Inflammatory macrophage treated with lipopolysaccharide for 4 hours (primary cell): ENCODE data around the gene PNO1.
A peak's percentile ranks its signal among the peaks of the same experiment; 100 is the strongest.

Experiments used
- DNase-seq: peaks from one replicate; pipeline ENCODE4 v3.0.0-alpha.2; 2020

PNO1 gene

DNA sequence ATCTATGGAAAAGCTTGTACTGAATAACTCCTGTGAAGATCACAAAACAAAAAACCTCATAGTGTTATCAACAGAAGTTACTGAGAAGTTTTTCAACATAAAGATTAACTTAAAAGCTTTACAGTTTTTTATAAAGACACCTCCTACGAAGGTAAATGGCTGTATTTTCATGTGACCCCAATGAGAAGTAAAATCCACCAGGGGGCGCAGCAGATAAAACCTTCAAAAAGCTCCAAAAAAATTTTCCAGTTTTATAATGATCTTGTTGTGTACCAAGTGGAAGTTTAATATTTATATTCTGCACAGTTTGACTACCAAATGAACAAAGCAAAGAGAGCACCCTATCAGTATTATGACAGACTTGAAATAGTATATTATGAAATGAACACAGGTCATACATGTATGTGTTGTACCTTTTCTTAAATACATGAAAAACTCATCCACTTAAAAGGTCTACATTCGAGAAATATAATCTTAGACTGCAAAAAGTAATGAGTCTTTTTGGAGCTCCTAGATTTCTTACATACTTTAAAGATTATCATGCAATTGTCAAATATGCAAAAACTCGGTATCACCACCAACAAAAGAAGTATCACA, 38.5 kb downstream of the PNO1 start:
- DNase-seq = peak; percentile 35

DNA sequence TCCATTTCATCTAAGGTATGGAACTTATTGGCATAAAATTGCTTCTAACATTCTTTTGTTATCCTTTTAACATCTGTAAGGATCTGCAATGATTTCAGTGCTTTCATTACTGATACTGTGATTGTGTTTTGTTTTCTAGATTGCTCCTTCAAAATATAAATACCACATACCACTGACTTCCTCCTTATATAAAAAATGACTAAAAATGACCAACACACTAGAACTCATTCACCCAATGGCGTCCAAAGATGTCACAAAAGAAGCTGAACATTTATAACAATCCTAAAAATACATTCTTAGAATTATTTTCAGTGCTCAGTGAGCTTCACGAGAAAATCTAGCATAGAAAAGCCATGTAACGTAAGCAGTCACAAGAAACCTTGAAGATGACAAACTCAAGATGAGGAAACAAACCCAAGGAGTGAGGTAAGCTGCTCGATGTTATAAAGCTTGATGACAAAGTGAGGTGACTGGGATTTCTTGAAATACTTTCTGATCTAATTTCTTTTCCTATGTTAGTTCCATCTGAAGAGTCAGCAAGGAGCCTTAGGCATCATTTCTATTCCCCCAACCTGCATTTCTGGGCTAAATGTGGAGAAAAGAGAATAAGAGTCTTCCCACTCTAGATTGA, 42.6 kb downstream of the PNO1 start:
- DNase-seq = peak; percentile 90

DNA sequence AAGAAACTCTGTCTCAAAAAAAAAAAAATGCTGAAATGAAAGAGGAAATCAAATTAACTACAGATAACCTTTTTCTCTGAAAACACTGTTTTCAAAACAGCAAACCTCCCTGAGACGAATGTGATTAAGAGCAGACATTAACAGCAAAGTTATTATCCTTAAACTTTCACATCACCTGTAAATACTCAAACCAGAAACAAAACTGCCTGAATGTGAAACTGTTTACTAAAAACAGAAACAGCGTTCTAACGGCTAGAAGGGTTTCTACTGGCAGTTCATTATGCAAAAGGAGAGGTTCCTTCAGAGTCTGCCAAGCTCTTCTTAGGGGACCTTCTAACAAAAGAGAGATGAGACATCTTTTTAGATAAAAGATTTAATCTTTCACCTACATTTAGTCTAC, 45.9 kb downstream of the PNO1 start:
- DNase-seq = peak; percentile 15

DNA sequence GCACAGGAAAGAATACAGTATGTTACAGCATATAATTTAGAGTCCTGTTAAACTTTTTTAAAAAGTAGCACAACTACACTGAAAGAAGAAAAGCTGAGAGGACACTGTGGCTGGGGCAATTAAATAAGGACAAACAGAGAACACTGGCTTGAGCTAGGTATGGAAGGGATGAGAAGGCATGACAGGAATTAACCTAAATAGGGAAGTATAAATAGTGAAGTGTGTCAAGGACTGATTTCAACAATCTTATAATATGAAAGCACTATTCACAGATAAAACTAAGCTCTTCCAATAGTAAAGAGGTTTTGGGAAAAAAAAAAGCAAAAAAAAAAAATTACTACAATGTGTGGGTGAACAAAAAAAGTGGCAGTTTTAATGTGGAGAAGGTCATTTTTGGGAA, 49.1 kb downstream of the PNO1 start:
- DNase-seq = peak; percentile 46

DNA sequence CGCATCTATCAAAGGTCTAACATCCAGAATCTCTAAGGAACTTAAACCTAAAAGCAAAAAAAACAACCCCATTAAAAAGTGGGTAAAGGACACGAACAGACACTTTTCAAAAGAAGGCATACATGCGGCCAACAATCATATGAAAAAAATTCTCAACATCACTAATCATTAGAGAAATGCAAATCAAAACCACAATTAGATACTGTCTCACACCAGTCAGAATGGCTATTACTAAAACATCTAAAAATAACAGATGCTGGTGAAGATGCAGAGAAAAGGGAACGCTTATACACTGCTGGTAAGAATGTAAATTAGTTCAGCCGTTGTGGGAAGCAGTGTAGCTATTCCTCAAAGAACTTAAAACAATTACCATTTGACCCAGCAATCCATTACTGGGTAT, 56.7 kb downstream of the PNO1 start:
- DNase-seq = no peak

DNA sequence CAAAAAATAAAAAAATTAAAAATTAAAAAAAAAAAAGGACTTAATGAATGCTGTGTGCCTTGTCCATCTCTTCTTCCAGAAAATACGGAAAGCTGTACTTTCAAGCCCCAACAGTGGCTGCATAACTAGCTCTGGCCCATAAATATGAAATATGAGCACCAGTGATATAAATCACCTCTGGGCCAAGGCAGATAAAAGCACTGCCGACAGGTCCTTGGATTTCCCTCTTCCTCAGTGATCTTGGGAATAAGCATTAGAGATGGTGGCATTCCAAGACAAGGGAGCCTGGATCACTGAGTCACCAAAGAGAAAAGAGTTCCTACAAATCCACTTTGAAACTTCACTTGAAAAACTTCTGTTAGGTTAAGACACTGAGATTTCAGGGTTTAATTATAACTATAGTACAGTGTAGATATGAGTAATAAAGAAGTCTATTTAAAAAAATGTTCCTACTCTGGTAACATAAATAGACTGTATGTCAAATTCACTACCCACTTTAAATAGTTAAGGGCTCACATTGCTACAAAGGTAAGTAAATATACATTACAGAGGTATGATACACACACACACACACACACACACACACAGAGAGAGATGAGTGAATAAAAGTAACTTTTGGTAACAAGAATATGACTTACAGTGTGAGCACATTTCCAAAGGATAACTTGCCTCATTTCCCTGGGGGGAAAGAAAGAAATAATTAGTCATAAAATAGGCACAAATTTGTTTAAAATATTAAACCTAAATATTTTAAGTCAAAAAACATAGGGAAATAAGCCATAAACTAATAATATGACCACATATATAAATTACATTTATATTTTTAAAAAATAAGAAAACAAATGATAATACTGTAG, 59.0 kb downstream of the PNO1 start:
- no peak for DNase-seq

DNA sequence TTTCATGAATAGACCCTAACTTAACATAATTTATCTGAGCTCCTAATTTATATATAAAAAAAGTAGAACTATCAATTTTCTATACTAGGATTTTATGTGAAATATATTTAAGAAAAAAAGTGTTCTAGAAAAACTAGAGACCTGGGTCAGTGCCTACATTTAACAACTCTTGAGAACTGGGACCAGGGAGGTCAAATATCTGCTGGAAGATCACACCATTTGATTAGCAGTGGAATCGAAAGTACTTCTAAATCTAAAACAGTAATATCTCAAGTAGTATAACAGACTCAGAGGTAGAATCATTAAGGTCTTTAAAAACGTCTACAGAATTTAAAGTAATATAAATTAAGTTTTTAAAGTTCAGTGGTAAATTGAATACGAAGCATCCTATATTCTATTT, 60.0 kb downstream of the PNO1 start:
- no peak for DNase-seq

DNA sequence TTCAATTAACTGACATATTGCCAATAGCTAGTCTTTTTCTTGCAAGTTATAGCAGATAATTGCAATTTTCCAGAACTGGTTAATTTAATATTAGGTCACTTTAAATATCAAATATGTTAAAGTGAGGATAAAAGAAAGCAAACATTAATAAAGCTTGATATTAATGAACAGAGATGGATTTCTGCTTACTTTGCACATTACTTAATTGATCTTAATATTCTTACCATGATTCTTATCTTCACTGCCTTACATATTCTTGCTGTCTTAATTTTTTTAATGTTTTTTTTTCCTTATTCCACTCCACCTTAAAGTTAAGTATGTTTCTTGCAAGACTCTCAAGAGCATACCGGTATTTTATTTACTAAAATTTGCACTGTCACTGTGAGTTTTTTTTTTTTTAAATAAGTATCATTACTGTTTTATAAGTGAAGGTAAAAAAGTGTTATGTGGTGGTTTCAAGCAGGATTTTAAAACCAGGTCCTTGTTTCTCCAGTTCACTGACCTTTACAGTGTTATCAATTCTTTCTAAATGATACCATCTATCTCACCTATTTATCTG, 60.7 kb downstream of the PNO1 start:
- no peak for DNase-seq

DNA sequence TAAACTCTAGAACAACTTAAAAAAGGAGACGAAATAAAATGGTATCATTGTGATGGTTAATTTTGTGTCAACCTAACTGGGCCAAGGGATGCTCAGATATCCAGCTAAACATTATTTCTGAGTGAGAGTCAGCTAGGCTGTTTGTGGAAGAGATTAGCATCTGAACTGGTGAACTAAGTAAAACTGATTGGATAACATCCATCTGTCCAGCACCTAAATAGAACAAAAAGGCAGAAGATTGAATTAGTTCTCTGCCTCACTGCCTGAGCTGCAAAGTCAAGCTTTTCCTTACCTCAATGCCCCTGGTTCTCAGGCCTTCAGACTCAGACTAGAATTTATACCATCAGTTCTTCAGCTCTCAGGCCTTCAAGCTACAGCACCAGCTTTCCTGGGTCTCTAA, 64.6 kb downstream of the PNO1 start:
- DNase-seq = no peak

DNA sequence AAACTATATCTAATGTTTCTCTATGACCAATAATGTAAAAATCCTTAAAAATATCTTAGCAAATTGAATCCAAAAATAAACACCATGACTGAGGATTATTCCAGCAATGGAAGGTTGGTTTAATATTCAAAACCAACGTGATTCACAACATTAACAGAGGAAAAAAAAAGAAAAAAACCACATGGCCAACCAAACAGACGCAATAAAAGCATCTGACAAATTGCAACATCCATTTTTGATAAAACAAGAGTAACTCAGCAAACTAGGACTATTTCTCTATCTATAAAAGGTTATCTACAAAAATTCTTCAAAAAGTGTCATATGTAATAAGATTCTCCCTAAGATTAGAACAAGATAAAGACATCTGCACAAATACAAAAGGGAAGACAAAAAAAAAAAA, 65.7 kb downstream of the PNO1 start:
- DNase-seq = peak; percentile 57

DNA sequence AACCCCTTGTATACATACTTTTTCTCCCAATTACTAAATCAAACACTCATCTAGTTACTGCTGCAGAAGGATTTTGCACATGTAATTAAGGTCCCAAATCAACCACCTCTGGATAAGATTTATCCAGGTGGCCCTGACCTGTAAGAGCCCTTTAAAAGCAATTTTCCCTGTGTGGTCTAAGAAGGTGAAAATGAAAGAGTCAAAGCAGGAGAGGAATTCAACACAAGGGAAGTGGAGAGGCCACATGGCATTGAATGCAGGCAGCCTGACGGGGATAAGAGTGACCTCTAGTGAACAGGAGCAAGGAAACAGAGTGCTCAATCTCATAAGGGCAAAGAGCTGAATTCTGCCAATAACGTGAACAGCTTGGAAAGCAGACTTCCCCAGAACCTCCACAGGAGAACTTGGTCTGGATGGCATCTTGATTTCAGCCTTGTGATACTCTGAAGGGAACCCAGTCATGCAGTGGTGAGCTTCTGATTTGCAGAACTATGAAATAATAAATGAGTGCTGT, 67.5 kb downstream of the PNO1 start:
- peak; percentile 70 for DNase-seq
